Endothelial cell of umbilical vein (primary cell): ENCODE measurements around the gene DCC. TPM values are rescaled to one million over a fixed set of nuclear protein-coding genes. Genes with fewer than 3 reads are reported as not detected.

Source experiments
- BruUV-seq: library from RNA; stranded (reverse); fragments of 400-500 nt; replicated peaks from 2 replicates; lab custom pipeline; 2021; lab: Mats Ljungman, UMichigan
- CTCF ChIA-PET: fragments of 300-600, 350-600 bp; sonication (Branson Sonifier 250); formaldehyde crosslinking; loops from one replicate; lab custom pipeline; 2021; ENCODE audit warnings: antibody characterized with exemption, inconsistent platforms; lab: Charles Lee
- POLR2A ChIA-PET: fragments of 300-600, 350-600 bp; sonication (Branson Sonifier 250); formaldehyde crosslinking; loops from one replicate; lab custom pipeline; 2021; ENCODE audit warnings: antibody characterized with exemption, inconsistent platforms; lab: Charles Lee
- DNase-seq: peaks from one replicate; pipeline ENCODE4 v3.0.0-alpha.2; 2011; ENCODE audit warnings: low read depth, low spot score
- FAIRE-seq: peaks from 2 replicates; lab custom pipeline; 2011; peaks lifted over from hg19 to GRCh38; lab: Jason Lieb, UNC
- H2AFZ ChIP-seq: 2 replicates; pipeline ENCODE4 v1.6.0; 2012; ENCODE audit warnings: low read depth, low read length, control low read depth, inconsistent platforms
- H3K27ac ChIP-seq: 2 replicates; pipeline ENCODE4 v1.5.1; 2011; ENCODE audit warnings: low read depth, mild to moderate bottlenecking, control low read depth, low read length, moderate library complexity; ENCODE audit not compliant: insufficient read depth
- H3K27me3 ChIP-seq, 2 experiments: 2 replicates each; pipeline versions ENCODE4 v1.6.0 to v1.6.1; 2011; ENCODE audit warnings: low read length in 2 of 2, mixed read lengths in 1 of 2; ENCODE audit not compliant: control insufficient read depth in 2 of 2, insufficient read depth in 2 of 2
- H3K36me3 ChIP-seq, 2 experiments: 2 replicates in 1 of 2; 3 replicates in 1 of 2; pipeline ENCODE4 v1.5.1; 2011; ENCODE audit warnings: low read length in 2 of 2, mild to moderate bottlenecking in 1 of 2, moderate library complexity in 1 of 2; ENCODE audit not compliant: control insufficient read depth in 2 of 2, insufficient read depth in 2 of 2; ENCODE audit errors: extremely low read depth in 1 of 2
- H3K4me1 ChIP-seq: 3 replicates; pipeline ENCODE4 v1.5.1; 2011; ENCODE audit warnings: mild to moderate bottlenecking, low read length; ENCODE audit not compliant: control insufficient read depth, insufficient read depth; ENCODE audit errors: extremely low read depth
- H3K4me2 ChIP-seq: 2 replicates; pipeline ENCODE4 v1.6.1; 2011; ENCODE audit warnings: low read length, control low read depth, mixed read lengths; ENCODE audit not compliant: insufficient read depth
- H3K4me3 ChIP-seq, 3 experiments: fragments of 200-600 bp in 1 of 3; sonication (generic), shearing (Covaris generic) in 1 of 3; replicated peaks in 1 of 3; 2 replicates each; pipeline ENCODE4 v1.5.1; 2011 to 2016; ENCODE audit warnings: control low read depth in 3 of 3, low read length in 3 of 3, mild to moderate bottlenecking in 2 of 3, inconsistent platforms in 1 of 3, low read depth in 1 of 3, moderate library complexity in 1 of 3; ENCODE audit not compliant: insufficient read depth in 1 of 3
- H3K79me2 ChIP-seq: 2 replicates; pipeline ENCODE4 v1.6.0; 2012; ENCODE audit warnings: low read length, inconsistent platforms; ENCODE audit not compliant: control insufficient read depth, insufficient read depth
- H3K9ac ChIP-seq: replicated peaks from 2 replicates; pipeline ENCODE3; 2011; ENCODE audit warnings: low read length, control low read depth; ENCODE audit not compliant: insufficient read depth; ENCODE audit errors: extremely low read depth
- H3K9me1 ChIP-seq: replicated peaks from 3 replicates; pipeline ENCODE4 v1.6.0; 2011; ENCODE audit warnings: mild to moderate bottlenecking, low read length; ENCODE audit not compliant: control insufficient read depth, insufficient read depth; ENCODE audit errors: extremely low read depth
- H3K9me3 ChIP-seq: replicated peaks from 2 replicates; pipeline ENCODE4 v1.5.1; 2012; ENCODE audit warnings: low read length, inconsistent platforms; ENCODE audit not compliant: control insufficient read depth, insufficient read depth
- H4K20me1 ChIP-seq: replicated peaks from 2 replicates; pipeline ENCODE3; 2011; ENCODE audit warnings: mild to moderate bottlenecking, low read length; ENCODE audit not compliant: control insufficient read depth, insufficient read depth; ENCODE audit errors: extremely low read depth
- CTCF ChIP-seq, 2 donors: IDR thresholded peaks; 1 replicate in 1 of 2; 2 replicates in 1 of 2; pipeline ENCODE4 v1.5.1; 2011; ENCODE audit warnings: low read length in 2 of 2, mild to moderate bottlenecking in 2 of 2, moderate library complexity in 2 of 2, control low read depth in 1 of 2, inconsistent platforms in 1 of 2, low read depth in 1 of 2; ENCODE audit not compliant: insufficient read depth in 1 of 2; ENCODE audit errors: extremely low read depth in 1 of 2
- EZH2 ChIP-seq: IDR thresholded peaks from 2 replicates; pipeline ENCODE4 v1.6.1; 2012; ENCODE audit warnings: borderline replicate concordance, low read depth, mild to moderate bottlenecking, moderate library complexity, low read length, inconsistent platforms; ENCODE audit not compliant: severe bottlenecking
- FOS ChIP-seq: IDR thresholded peaks from 2 replicates; pipeline ENCODE4 v1.6.1; 2011; ENCODE audit warnings: mild to moderate bottlenecking, low read length, moderate library complexity, borderline replicate concordance; ENCODE audit not compliant: insufficient read depth
- GATA2 ChIP-seq: IDR thresholded peaks from 2 replicates; pipeline ENCODE4 v1.7.0; 2011; ENCODE audit warnings: low read depth, mild to moderate bottlenecking, moderate library complexity, mixed read lengths, low read length; ENCODE audit not compliant: insufficient read length, insufficient read depth
- JUN ChIP-seq: IDR thresholded peaks from 2 replicates; pipeline ENCODE4 v1.6.1; 2011; ENCODE audit warnings: borderline replicate concordance, low read depth; ENCODE audit not compliant: insufficient read length, insufficient read depth
- MAX ChIP-seq: IDR thresholded peaks from 2 replicates; pipeline ENCODE4 v1.6.1; 2011; ENCODE audit not compliant: insufficient read depth, insufficient read length
- MYC ChIP-seq: IDR thresholded peaks from one replicate; pipeline ENCODE4 v1.6.1; 2011; ENCODE audit warnings: mild to moderate bottlenecking, low read depth, low read length
- POLR2A ChIP-seq: IDR thresholded peaks from 2 replicates; pipeline ENCODE4 v1.6.1; 2012; ENCODE audit warnings: low read depth, mild to moderate bottlenecking, control low read depth, low read length
- POLR2AphosphoS5 ChIP-seq: IDR thresholded peaks from 2 replicates; pipeline ENCODE4 v1.6.1; 2012; ENCODE audit warnings: low read depth, mild to moderate bottlenecking, control low read depth, low read length, moderate library complexity; ENCODE audit not compliant: insufficient read depth
- dilution Hi-C: fragments of 300-500 bp; cut with MboI; formaldehyde crosslinking; loops from one replicate; pipeline ENCODE4 v1.15.0; 2019; ENCODE audit warnings: low sequenced_read_pairs; ENCODE audit not compliant: extremely low pct_ligation_motif_present
- intact Hi-C: fragments of 100-400 bp; cut with micrococcal nuclease; formaldehyde crosslinking; loops from one replicate; pipeline ENCODE4 v1.10.0; 2022
- polyA plus RNA-seq, 4 experiments: library from polyadenylated mRNA; depleted of rRNA in 3 of 4; stranded (reverse) in 3 of 4; unstranded in 1 of 4; fragments of >200 nt; gene quantifications; 2 replicates each; pipeline versions ENCODE4 v1.2.1 to v1.2.3, GENCODE V29; 2011 to 2012; ENCODE audit warnings: missing spikeins in 1 of 4
- total RNA-seq: library from RNA; stranded (reverse); gene quantifications from 2 replicates; pipeline ENCODE4 v1.2.3, GENCODE V29; 2021

The DCC gene
- total and polyA plus RNA-seq, 2 donors (not counting 3 experiments of a cell fraction or from before 2014, with no cell fraction given): not detected

- Histone ChIP-seq H3K36me3 (no peaks in the 10 kb centered on the region), H3K4me3 (no peak overlapping the region), H3K27ac (no peak overlapping the region), H3K9ac (no peak overlapping the region), H3K4me1 (no peaks in the 10 kb centered on the region), H3K79me2 (no peaks in the 10 kb centered on the region), H3K27me3 (no peaks in the 10 kb centered on the region), H3K9me3 (peaks cover 5% of the 10 kb centered on the region), H4K20me1 (no peaks in the 10 kb centered on the region), H3K9me1 (no peaks in the 10 kb centered on the region), H2AFZ (no peak overlapping the region), H3K4me2 (no peak overlapping the region)
- intact Hi-C loops: no loop called here
- BruUV-seq: no TSS peak
- DNase-seq: no peak
- dilution Hi-C loops: no loop called here
- POLR2A ChIA-PET: no interaction called here
- FAIRE-seq: no peak
- no peak for TF ChIP-seq JUN
- TF ChIP-seq FOS: no peak
- no peak for TF ChIP-seq POLR2AphosphoS5
- no peak for TF ChIP-seq CTCF (IDR thresholded peaks at IDR 0.05; ENCODE audit: extremely low read depth in 1 of 2, insufficient read depth in 1 of 2, low read depth in 1 of 2, low read length in 2 of 2)
- TF ChIP-seq GATA2: no peak
- no peak for TF ChIP-seq EZH2
- no peak for TF ChIP-seq POLR2A
- no peak for TF ChIP-seq MAX
- TF ChIP-seq MYC: no peak
- CTCF ChIA-PET: no interaction called here
Measured at GRCh38 chr18:52437161-52437560, 97.2 kb downstream of the DCC start.
